ENCODE results near the gene BIRC5.

The BIRC5 gene

DNA sequence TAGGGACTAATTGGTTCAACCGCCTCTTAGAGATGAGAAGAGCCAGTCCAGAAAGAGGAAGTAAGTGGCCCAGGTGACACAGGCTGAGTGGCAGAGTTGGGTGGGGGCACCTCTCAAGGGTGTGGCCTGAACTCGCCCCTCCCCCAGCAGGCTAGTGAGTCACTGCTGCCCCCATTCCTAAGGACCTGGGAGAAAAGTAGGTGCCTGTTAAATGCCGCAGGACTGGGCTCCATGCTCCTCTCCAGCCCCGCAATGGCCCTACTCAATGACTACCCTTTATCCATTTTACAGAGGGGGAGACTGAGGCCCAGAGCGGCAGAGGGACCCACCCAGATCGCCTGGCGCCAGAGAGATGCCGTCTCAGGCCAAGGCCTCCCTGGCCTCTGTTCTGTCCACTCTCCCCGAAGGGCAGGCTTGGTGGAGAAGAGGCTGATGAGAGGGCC is 25.5 kb downstream of the BIRC5 start:
- no peak for DNase-seq (ENCODE audit: low read depth)
- in situ Hi-C loops (cut with HindIII; ENCODE audit: low sequenced_read_pairs) = no loop called here
- H3K4me3 ChIP-seq (ENCODE audit: low read depth, low read length) = no peak overlapping the region
- TF ChIP-seq, protein P1, sequence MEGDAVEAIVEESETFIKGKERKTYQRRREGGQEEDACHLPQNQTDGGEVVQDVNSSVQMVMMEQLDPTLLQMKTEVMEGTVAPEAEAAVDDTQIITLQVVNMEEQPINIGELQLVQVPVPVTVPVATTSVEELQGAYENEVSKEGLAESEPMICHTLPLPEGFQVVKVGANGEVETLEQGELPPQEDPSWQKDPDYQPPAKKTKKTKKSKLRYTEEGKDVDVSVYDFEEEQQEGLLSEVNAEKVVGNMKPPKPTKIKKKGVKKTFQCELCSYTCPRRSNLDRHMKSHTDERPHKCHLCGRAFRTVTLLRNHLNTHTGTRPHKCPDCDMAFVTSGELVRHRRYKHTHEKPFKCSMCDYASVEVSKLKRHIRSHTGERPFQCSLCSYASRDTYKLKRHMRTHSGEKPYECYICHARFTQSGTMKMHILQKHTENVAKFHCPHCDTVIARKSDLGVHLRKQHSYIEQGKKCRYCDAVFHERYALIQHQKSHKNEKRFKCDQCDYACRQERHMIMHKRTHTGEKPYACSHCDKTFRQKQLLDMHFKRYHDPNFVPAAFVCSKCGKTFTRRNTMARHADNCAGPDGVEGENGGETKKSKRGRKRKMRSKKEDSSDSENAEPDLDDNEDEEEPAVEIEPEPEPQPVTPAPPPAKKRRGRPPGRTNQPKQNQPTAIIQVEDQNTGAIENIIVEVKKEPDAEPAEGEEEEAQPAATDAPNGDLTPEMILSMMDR (IDR thresholded peaks at IDR 0.05; ENCODE audit: low read depth, low read length, missing control alignments) = no peak

DNA sequence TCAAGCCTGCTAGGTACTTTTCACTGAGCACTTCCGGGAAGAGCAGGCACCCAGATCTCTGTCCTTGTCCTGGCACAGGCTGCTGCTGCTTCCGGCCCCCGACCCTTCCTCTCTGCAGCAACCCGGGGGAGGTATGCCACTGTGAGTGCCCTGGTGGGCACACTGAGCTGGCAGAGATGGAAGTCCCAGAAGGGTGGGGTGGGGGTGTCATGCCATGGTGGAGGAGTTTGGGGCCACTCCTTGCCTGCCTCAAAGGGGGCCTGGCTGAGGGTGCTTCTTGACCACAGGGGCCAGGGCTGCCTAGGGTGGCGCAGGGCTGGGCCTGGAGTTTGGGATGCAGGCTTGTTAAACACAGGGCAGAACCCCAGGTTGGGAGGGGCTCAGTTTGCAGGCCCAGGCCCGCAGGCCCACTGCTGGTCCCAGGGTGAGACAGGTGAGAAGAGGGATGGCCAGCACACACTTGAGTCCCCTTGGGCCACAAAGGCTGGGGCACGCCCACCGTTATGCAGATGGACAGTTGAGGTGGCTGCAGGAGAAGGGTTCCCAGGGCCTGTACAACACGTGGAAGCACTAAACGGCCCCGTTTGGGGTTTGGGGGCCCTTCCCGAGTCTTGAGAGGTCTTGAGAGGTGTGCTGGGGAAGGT is 26.1 kb downstream of the BIRC5 start:
- TF ChIP-seq, protein P1 (IDR thresholded peaks at IDR 0.05; ENCODE audit: low read depth, low read length, missing control alignments) = no peak
- no peak overlapping the region for H3K4me3 ChIP-seq (ENCODE audit: low read depth, low read length)
- in situ Hi-C loops (cut with HindIII; ENCODE audit: low sequenced_read_pairs) = no loop called here
- no peak for DNase-seq (ENCODE audit: low read depth)

DNA sequence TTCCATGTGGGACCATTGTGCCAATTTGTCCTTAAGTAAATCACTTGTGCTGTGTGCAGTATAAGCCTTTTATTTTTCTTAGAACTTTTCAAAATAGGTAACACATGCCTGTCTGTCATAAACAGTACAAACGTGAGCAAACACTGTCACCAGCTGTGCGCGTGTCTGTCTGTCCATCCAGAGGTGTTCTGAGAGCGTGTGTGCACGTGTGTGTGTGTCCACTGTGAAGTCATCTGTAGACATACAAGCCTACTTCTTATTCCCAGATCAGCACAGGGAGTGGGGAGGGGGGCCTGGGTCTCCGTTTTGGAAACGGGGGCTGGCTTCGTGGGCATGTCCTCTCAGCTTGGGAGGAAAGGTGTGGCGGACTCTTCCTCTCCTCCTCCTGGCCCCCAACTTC is 26.8 kb downstream of the BIRC5 start:
- H3K4me3 ChIP-seq (ENCODE audit: low read depth, low read length) = no peak overlapping the region
- DNase-seq (ENCODE audit: low read depth) = no peak
- TF ChIP-seq, protein P1 (IDR thresholded peaks at IDR 0.05; ENCODE audit: low read depth, low read length, missing control alignments) = no peak
- in situ Hi-C loops (cut with HindIII; ENCODE audit: low sequenced_read_pairs) = no loop called here

DNA sequence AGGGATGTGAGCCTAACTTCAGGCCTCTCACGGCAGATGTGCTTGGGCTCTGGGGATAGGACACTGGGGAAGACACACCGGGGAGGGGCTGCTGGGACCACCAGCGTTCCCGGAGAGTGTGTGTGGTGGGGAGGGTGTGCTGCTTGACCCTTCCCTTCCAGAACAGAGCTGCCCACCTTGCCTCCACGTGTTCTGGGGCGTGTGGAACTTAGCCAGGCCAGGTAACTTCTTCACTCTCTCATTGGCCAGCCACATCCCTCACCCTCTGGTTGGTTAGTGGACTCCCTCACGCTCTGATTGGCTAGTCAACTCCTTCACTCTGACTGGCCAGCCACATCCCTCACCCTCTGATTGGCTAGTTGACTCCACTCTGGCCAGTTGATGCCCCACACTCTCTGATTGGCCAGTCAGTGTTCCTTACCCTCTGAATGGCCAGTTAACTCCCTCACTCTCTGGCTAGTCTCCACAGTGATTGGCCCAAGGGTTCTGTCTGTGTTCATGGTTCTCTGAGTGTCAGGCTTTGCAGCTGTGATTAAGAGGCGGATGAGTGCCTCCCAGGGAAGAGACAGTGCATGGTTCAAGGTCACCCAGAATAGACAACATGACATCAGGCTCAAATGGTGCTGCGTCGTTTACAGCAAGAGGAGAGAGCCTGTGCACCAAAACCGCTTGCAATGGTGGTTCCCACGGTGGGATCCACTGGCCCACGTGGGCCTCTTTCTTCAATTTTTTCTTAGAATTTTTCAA is 27.4 kb downstream of the BIRC5 start:
- in situ Hi-C loops (cut with HindIII; ENCODE audit: low sequenced_read_pairs) = no loop called here
- DNase-seq (ENCODE audit: low read depth) = no peak
- TF ChIP-seq, protein P1 (IDR thresholded peaks at IDR 0.05; ENCODE audit: low read depth, low read length, missing control alignments) = no peak
- no peak overlapping the region for H3K4me3 ChIP-seq (ENCODE audit: low read depth, low read length)

DNA sequence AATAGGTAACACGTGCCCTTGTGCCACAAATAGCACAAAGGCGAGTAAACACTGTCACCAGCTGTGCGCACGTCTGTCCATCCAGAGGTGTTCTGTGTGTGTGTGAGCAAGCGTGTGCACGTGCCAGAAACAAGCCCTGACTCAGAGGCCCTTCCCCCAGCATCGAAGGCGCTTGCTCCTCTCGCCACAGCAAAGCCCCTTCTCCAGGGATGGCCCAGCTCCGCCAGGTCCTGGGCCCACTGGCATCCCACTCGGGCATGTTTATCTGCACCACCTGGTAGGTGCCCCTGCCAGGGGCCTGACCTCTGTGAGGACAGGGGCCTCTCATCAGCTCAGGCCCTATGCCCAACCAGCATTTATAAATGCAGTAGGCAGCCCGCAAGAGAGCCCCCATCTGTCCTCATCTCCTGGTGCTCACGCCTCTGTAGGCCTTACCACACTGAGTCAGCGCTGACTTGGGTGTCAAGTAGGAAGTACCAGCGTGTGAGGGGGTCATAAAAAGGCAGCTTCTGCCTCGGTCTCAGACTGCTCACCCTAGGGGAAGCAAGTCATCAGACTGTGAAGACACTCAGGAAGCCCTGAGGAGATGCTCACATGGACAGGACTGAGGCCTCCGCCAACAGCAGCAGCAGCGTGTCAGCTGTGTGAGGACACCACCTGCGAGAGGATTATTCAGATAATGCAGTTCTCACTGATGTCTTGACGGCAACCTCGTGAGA is 28.1 kb downstream of the BIRC5 start:
- DNase-seq (ENCODE audit: low read depth) = no peak
- no peak overlapping the region for H3K4me3 ChIP-seq (ENCODE audit: low read depth, low read length)
- TF ChIP-seq, protein P1 (IDR thresholded peaks at IDR 0.05; ENCODE audit: low read depth, low read length, missing control alignments) = no peak
- in situ Hi-C loops (cut with HindIII; ENCODE audit: low sequenced_read_pairs) = no loop called here

DNA sequence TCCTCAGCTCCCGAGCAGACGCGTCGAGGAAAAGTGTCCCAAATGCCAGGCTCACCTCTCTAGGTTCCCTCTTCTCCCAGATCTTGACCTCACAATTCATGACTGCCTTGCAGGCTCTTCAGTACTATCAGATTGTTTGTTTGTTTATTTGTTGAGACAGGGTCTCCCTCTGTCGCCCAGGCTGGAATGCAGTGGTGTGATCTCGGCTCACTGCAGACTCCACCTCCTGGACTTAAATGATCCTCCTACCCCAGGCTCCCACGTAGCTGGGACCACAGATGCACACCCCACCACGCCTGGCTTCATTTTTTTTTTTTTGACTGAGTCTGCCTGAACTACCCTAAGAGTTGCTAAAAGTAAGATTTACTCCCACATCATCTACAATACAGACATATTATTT is 33.3 kb downstream of the BIRC5 start:
- DNase-seq (ENCODE audit: low read depth) = no peak
- in situ Hi-C loops (cut with HindIII; ENCODE audit: low sequenced_read_pairs) = no loop called here
- TF ChIP-seq, protein P1 (IDR thresholded peaks at IDR 0.05; ENCODE audit: low read depth, low read length, missing control alignments) = no peak
- H3K4me3 ChIP-seq (ENCODE audit: low read depth, low read length) = no peak overlapping the region
